Suprapubic skin (tissue), 4 donors: Measurements from ENCODE around the gene KRI1. TPM values are rescaled to one million over a fixed set of nuclear protein-coding genes. Genes with fewer than 3 reads are reported as not detected.
A peak's percentile ranks its signal among the peaks of the same experiment; 100 is the strongest.
"Not testable (repeated sequence)": the region's sequence is repeated elsewhere in the genome, so short reads cannot be mapped to it uniquely, and the experiment has no call there.

ENCODE experiments used
- DNase-seq, 2 donors: peaks; one replicate each; pipeline ENCODE4 v3.0.0-alpha.2; 2019; ENCODE audit warnings: low spot score in 2 of 2
- H3K27ac ChIP-seq: fragments of 200-600 bp; sonication (generic); one replicate; pipeline ENCODE4 v1.5.1; 2019
- H3K27me3 ChIP-seq: fragments of 200-600 bp; sonication (generic); one replicate; pipeline ENCODE4 v1.5.1; 2019
- H3K36me3 ChIP-seq: fragments of 200-600 bp; sonication (generic); one replicate; pipeline ENCODE4 v1.5.1; 2019
- H3K4me1 ChIP-seq: fragments of 200-600 bp; sonication (generic); one replicate; pipeline ENCODE4 v1.5.1; 2019
- H3K4me3 ChIP-seq: fragments of 200-600 bp; sonication (generic); one replicate; pipeline ENCODE4 v1.5.1; 2019; ENCODE audit warnings: mild to moderate bottlenecking
- H3K9me3 ChIP-seq: fragments of 200-600 bp; sonication (generic); one replicate; pipeline ENCODE4 v1.5.1; 2019
- EP300 ChIP-seq: sonication (generic); formaldehyde crosslinking; IDR thresholded peaks from one replicate; pipeline ENCODE4 v1.6.1; 2017; ENCODE audit warnings: antibody characterized with exemption
- POLR2A ChIP-seq, 2 donors: fragments of 450-650 bp; IDR thresholded peaks; one replicate each; pipeline ENCODE4 v1.6.1; 2017; ENCODE audit warnings: antibody characterized with exemption in 2 of 2, mild to moderate bottlenecking in 2 of 2, moderate library complexity in 2 of 2
- POLR2AphosphoS5 ChIP-seq, 3 donors: sonication (generic); formaldehyde crosslinking; IDR thresholded peaks; one replicate each; pipeline ENCODE4 v1.6.1; 2017; ENCODE audit warnings: antibody characterized with exemption in 3 of 3
- WGBS: methylation state at CpG from one replicate; pipeline ENCODE4 v1.1.5; 2018; 5-methylcytosine and 5-hydroxymethylcytosine counted together
- total RNA-seq, 4 donors: library from RNA; depleted of rRNA; stranded (reverse); fragments of >200 nt; gene quantifications; one replicate each; pipeline ENCODE4 v1.1.0, GENCODE V29; 2016
- TF ChIP-seq, protein P1 (sequence below), 2 donors: fragments of 200-600 bp in 1 of 2; fragments of 450-650 bp in 1 of 2; sonication (generic) in 1 of 2; IDR thresholded peaks; one replicate each; pipeline ENCODE4 v1.5.1; 2016 to 2019; ENCODE audit warnings: antibody characterized with exemption in 2 of 2, mild to moderate bottlenecking in 1 of 2, moderate library complexity in 1 of 2

The KRI1 gene
- total RNA-seq, 4 donors from 2014 or later: 19.1 to 46.9 (median 24.5) TPM

- H3K27ac ChIP-seq: no peak overlapping the region
Observed at GRCh38 chr19:10543059-10543419, 22.8 kb downstream of the KRI1 start.

GRCh38 chr19:10539016-10539415 lies 26.8 kb downstream of the KRI1 start:
- not testable (repeated sequence) for H3K36me3 ChIP-seq, H3K27me3 ChIP-seq, H3K4me3 ChIP-seq, H3K9me3 ChIP-seq, H3K27ac ChIP-seq, DNase-seq
- H3K4me1 ChIP-seq: peaks cover 11% of the 10 kb centered on the region
- WGBS: 60% methylated on average over 7 of the region's 9 CpGs

More at GRCh38 chr19:10543059-10543419, 22.8 kb downstream of the KRI1 start:
- 49% methylated on average over 8 of the region's 8 CpGs for WGBS
- TF ChIP-seq EP300 (no peak), POLR2AphosphoS5 (IDR thresholded peaks at IDR 0.05) (no peak), POLR2A (IDR thresholded peaks at IDR 0.05) (no peak)
- TF ChIP-seq, protein P1, sequence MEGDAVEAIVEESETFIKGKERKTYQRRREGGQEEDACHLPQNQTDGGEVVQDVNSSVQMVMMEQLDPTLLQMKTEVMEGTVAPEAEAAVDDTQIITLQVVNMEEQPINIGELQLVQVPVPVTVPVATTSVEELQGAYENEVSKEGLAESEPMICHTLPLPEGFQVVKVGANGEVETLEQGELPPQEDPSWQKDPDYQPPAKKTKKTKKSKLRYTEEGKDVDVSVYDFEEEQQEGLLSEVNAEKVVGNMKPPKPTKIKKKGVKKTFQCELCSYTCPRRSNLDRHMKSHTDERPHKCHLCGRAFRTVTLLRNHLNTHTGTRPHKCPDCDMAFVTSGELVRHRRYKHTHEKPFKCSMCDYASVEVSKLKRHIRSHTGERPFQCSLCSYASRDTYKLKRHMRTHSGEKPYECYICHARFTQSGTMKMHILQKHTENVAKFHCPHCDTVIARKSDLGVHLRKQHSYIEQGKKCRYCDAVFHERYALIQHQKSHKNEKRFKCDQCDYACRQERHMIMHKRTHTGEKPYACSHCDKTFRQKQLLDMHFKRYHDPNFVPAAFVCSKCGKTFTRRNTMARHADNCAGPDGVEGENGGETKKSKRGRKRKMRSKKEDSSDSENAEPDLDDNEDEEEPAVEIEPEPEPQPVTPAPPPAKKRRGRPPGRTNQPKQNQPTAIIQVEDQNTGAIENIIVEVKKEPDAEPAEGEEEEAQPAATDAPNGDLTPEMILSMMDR (IDR thresholded peaks at IDR 0.05): no peak
- Histone ChIP-seq H3K4me1 (peaks cover 30% of the 10 kb centered on the region), H3K9me3 (no peaks in the 10 kb centered on the region), H3K4me3 (peak overlapping the region; percentile 96), H3K27me3 (no peaks in the 10 kb centered on the region), H3K36me3 (peaks cover 11% of the 10 kb centered on the region)
- no peak for DNase-seq

GRCh38 chr19:10538204-10538983 lies 27.4 kb downstream of the KRI1 start:
- Histone ChIP-seq H3K27ac (no peak overlapping the region), H3K4me3 (no peak overlapping the region), H3K27me3 (no peaks in the 10 kb centered on the region), H3K9me3 (no peaks in the 10 kb centered on the region), H3K36me3 (no peaks in the 10 kb centered on the region), H3K4me1 (peaks cover 10% of the 10 kb centered on the region)
- TF ChIP-seq EP300 (no peak), POLR2A (IDR thresholded peaks at IDR 0.05) (no peak)
- no peak for DNase-seq
- WGBS: 80% methylated on average over 20 of the region's 20 CpGs

GRCh38 chr19:10537668-10538067 lies 28.1 kb downstream of the KRI1 start:
- Histone ChIP-seq H3K27me3 (no peaks in the 10 kb centered on the region), H3K27ac (no peak overlapping the region), H3K36me3 (no peaks in the 10 kb centered on the region), H3K9me3 (no peaks in the 10 kb centered on the region), H3K4me3 (no peak overlapping the region), H3K4me1 (peaks cover 6% of the 10 kb centered on the region)
- WGBS: 57% methylated on average over 11 of the region's 11 CpGs
- TF ChIP-seq EP300: no peak
- TF ChIP-seq POLR2A (IDR thresholded peaks at IDR 0.05): no peak
- TF ChIP-seq, protein P1 (IDR thresholded peaks at IDR 0.05): no peak
- DNase-seq: no peak

DNA sequence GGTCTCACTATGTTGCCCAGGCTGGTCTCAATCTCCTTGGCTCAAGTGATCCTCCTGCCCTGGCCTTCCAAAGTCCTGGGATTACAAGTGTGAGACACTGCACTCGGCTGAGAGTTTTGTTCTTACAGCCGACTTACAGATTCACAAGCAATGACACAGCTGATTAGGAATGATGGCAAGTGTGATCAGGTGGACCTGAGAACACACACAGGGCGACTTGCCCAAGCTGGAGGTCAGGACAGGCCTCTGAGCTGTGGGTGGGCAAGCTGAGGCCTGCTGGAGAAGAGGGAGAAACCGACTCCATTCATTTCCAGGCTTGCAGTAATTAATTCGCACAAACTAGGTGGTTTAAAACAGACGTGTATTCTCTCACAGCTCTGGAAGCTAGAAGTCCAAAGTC lies 30.2 kb downstream of the KRI1 start:
- H3K4me1 ChIP-seq: peaks cover 6% of the 10 kb centered on the region
- no peak for TF ChIP-seq EP300
- TF ChIP-seq, protein P1 (IDR thresholded peaks at IDR 0.05): no peak
- TF ChIP-seq POLR2AphosphoS5 (IDR thresholded peaks at IDR 0.05): no peak
- no peak for TF ChIP-seq POLR2A (IDR thresholded peaks at IDR 0.05)
- DNase-seq: no peak
- H3K4me3 ChIP-seq: no peak overlapping the region
- no peaks in the 10 kb centered on the region for H3K36me3 ChIP-seq
- no peak overlapping the region for H3K27ac ChIP-seq
- no peaks in the 10 kb centered on the region for H3K9me3 ChIP-seq
- 45% methylated on average over 6 of the region's 6 CpGs for WGBS
- no peaks in the 10 kb centered on the region for H3K27me3 ChIP-seq

- H3K27ac ChIP-seq: no peak overlapping the region
- WGBS: 57% methylated on average over 10 of the region's 10 CpGs
- TF ChIP-seq POLR2AphosphoS5 (IDR thresholded peaks at IDR 0.05) (no peak), POLR2A (IDR thresholded peaks at IDR 0.05) (no peak), EP300 (no peak)
- TF ChIP-seq, protein P1 (IDR thresholded peaks at IDR 0.05): no peak
- no peaks in the 10 kb centered on the region for H3K36me3 ChIP-seq
- H3K9me3 ChIP-seq: no peaks in the 10 kb centered on the region
- H3K4me1 ChIP-seq: peaks cover 6% of the 10 kb centered on the region
- DNase-seq: no peak
- H3K4me3 ChIP-seq: no peak overlapping the region
- no peaks in the 10 kb centered on the region for H3K27me3 ChIP-seq
Observed at GRCh38 chr19:10533646-10534386, 32.0 kb downstream of the KRI1 start.
